Measurements from ENCODE around the gene ATRNL1.

- no peak for TF ChIP-seq CTCF (IDR thresholded peaks at IDR 0.05)
- no peak for TF ChIP-seq POLR2A (IDR thresholded peaks at IDR 0.05)
These were observed 875.1 kb downstream of the ATRNL1 start for GRCh38 chr10:115968236-115968635.
